COR-L47 (cell line): Measurements from ENCODE around the gene SLIT3.
"Not testable (repeated sequence)": the region's sequence is repeated elsewhere in the genome, so short reads cannot be mapped to it uniquely, and the experiment has no call there.

Experiments used
- DNase-seq: peaks from one replicate; lab custom pipeline; 2025; lab: John Stamatoyannopoulos, UW

Gene SLIT3

DNA sequence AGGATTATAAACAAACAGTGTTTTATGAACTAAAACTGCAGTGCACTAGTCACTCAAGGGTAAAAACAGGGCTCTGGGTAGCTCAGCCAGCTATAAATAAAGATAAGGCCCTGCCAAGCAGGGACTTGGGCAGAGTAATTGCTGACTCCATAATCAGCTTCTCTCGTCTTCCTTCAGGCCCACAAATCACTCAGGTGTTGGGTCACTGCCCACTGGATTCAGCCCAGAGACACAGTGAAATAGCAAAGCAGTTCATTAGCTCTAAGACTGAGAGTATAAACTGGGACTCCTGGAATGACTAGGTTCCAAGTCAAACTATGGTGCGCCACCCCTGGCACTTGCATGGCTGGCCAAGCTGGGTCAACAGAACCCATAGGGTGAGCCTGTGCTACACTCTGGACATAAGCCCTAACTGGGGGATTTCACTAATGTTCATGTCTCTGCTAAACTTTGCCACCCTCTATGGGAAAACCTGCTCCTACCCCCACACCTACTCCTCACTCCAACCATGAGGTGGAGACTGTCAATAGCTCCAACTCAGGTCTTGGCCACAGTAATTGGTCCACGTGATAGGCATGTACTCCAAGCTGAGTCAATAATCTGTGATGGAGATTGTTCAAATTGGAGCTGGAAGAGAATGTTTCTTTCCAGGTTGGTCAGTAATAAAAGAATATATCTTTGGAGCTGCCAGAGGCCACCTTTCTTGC, 158.5 kb downstream of the SLIT3 start:
- DNase-seq: no peak

DNA sequence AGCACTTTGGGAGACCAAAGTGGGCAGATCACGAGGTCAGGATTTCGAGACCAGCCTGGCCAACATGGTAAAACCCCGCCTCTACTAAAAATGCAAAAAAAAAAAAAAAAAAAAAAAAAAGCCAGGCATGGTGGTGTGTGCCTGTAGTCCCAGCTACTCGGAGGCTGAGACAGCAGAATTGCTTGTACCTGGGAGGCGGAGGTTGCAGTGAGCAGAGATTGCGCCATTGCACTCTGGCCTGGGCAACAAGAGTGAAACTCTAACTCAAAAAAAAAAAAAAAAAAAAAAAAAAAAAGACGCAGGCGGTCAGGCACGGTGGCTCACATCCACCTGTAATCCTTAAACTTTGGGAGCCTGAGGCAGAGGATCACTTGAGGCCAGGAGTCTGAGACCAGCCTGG, 160.7 kb downstream of the SLIT3 start:
- not testable (repeated sequence) for DNase-seq

DNA sequence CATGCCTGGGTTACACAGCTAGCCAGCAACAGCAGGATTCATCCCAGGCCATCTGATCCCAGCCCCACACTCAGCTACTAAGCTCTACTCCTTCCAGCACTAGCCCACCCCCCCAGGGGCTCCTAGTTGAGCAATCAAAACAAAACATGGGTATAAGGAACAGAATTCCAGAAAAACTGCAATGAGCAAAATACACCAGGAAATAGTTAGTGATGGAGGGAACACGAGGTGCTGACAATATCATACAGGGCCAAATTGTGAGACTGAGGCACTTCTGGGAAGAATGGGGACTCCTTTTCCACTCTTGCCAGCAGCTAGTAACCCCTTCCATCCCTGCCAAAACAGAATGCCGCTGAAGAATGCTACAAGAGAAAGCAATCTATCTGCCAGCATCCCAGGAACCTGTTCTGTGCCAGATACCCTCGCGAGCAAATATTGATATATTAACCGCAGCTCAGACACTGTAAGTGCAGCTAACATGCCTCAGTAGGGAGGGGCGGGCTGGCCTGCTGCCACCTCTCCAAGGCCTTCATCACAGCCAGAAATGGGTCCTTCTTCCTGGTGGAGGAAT, 161.4 kb downstream of the SLIT3 start:
- DNase-seq: no peak

DNA sequence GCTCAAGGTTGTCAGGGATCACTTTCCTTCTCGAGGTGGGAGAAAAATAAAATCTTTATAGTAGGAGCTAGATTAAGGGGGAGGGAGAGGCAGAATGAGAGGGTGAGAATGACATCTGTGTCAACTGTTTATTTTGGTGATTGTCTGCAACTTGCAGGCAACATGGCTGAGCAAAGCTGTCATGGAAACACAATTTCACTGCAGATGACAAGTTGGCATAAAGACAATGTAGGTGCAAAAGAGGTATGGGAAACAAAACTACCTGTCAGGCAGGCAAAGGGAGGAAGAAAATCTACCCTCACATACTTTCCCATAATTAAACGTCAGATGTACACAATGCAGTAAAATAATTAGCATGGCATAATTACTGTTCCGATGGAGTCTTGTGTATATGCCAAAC, 167.4 kb downstream of the SLIT3 start:
- DNase-seq: no peak

DNA sequence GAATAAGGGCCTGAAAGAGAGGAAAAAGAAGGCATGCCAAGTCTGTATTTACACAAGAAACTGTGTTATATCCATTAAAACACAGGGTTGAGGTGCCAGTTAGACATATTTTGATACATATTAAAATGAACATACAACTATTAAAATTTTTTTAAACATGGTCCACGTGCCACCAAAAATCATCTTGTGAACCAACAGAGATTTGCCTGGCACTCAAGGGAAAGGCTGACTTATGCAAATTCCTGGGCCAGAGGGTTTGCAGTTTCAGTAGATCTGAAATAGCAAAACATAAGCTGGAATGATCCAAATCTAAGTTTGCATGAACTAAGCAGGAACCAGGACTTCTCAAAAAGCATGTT, 168.7 kb downstream of the SLIT3 start:
- DNase-seq: no peak

DNA sequence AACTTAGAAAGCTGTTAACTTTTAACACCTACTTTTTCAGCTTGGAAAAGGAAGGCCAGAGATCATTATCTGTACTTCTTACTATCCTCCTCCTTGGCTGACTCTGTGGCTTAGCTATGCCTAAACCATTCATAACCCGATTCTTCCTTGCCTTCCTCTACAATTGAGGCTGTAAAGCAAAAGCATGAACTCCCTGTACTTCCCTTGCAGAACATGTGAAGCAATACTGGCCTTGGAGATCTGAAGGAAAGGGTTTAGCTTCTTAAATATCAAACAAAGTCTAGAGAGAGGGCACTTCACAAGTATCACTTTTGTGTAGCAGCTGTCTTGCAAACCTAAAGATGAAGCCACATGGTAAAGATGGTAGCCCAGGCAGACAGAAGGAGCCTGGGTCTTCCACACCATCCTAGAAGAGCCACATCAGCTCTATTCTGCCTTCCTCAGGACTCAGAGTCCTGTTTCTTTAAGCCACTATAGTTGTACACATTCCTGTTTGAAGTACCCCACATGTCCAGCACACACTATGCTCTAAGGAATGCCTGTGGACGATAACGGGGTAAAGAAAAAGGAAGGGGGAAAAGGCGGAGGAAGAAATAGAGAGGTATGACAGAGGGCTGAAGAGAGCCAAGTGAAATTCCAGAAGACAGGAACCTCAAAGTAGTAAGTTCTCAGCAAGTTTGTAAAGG, 169.2 kb downstream of the SLIT3 start:
- DNase-seq: no peak

DNA sequence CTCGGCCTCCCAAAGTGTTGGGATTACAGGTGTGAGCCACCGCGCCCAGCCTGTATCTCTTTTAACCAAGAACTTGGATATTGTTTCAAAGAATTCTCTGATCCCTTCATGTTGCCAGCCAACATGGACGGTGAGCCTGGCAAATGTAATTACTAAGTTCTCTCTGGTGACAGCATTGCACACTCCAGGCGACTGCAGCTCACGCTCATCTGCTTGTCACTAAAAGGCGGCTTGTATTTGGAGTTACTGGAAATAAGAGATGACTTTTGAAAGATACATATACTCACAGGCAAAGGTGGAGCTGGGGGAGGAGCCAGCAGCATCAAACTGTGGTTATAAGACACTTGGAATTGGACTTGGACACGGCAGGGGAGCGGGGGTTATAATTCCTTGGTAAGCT, 172.3 kb downstream of the SLIT3 start:
- DNase-seq: no peak

DNA sequence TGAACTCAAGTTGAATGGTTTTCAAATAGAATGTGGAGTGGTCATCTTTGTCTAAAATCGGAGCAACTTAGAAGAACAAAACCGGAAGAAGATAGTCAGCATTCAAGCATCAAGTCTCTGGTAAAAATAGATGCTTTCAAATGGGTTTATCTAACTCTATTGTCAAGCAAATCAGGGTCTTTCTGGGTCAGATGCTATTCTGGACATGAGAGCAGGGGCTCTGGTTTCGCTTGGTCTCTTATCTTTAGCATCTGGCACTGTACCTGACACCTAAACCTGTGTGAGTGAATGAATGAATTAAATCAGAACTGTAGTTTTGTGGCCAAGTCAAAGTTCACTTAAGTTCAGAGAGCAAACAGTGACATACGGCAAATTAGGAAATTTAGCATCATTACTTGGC, 173.5 kb downstream of the SLIT3 start:
- DNase-seq: no peak

DNA sequence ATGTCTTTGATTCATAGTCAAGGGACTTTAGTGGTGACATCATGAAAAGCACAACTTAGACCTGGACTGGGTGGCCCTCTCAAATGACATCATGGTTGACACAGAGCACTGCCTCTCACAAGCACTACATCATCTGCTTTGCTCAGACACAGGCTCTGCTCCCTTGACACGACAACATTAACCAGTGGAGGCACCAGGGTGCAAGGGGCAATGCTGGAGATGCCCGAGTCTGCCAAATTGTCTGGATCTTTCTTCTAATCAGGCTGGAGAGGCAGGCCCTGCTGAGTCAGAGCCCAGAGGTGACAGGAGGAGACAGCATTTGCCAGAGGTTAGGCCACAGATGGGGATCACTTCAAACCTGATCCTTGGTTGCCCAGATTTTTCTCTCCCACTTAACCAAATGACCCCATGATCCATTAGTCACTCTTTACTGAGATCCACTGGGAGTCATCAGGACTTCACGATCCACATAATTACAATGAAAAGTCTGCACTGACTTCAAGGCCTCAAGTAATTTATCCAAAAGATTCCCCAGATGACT, 174.4 kb downstream of the SLIT3 start:
- no peak for DNase-seq

DNA sequence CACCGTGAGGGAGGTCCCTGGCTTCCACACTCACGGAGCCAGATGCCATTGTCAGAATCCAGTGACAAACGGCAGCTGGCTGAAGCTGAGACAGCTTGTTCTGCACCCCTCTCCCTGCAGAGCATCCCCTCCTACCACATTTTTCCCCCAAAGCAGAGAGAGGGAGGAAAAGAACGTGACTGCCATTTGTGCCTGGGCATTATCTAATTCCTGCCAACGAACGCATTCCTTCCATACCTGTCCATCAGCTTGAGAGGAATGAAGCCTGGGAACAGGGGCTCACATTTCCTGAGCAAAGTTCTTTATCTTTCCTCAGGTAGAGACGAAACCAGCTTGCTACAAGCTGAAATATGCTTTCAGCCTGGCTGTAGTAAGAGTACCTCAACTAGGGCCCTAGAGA, 175.4 kb downstream of the SLIT3 start:
- DNase-seq: no peak

DNA sequence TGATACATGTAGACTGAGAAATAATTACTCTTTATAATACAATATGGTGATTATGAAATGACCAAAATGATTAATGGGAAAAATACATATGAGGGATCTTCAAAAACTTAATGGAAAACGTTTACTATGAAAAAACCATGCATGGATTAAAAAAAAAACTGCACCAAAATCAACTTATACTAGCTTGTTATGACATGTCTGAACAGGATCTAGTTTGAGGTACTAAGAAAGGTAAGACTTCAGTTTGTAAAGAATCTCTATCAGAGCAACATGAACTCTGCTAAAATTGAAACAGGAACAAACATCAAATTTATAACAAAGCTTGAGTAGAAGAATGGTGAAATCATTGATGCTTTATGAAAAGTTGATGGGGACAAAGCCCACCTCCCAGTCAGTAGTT, 178.0 kb downstream of the SLIT3 start:
- DNase-seq: no peak

DNA sequence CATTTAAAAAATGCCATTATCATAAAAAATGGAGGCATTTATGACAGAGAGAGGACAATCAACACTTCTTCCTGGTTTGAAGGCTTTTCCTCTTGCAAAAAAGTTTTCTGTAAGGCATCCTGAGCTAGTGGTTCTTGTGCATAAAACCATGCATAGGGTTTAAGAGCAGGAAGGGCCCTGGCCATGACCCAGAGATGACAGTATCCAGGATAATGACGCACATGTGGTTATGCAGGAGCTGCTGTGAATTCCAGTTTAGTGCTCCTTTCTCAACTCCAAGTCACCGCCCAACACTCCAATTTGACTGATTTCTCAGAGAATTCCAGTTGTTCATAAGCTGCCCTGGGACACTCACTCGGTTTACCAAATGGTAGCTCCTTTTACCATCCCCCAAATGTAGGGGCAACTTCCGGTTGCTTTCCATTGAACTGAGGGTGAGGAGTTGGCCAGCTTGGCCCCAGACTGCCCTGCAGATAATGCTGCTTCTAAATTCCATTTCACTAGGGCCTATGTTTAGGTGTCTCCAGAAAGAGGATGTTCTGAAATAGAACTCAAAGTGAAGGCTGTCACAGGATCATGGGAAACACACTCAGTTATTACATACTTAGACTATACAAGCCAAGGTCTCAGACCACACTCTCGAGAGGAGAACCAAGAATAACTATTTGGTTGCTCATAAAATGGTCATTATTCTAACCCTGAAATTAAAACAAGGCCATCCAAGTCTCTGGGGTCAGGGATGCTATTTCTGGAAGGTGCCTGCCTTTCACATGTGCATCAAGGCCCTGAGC, 179.1 kb downstream of the SLIT3 start:
- no peak for DNase-seq

DNA sequence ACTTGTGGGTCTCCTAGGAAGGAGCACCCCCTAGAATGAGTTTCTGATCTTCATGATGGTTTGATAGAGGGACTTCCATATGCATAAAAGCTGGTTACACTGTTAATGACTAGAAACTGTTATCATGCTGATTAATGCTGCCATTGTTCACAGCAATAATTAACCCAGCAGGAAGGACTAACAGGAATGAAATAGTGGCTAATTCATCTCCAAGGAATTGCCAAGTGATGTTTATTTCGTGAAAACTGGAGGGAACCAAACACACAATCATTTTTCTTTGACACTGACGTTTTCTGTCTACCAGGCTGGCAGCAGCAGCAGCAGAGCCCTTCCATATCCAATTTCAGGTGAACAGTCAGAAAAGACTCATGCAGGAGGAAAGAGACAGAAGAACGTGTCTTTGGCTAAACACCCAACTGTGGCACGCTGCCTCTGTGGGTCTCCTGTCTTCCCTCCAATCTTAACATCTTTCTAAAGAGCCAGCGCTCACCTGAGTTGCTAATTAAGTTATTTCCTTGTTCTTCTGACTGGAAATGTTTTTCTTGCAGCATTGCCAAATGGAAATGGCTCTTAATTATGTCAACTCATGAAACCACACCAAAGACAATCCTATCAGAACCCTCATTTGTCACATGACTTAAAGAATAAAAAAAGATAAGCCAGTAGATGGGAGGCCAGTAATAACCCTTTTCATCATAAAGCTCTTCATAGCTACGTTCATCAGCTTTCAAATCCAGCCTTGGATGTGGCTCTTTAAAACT, 181.5 kb downstream of the SLIT3 start:
- DNase-seq: no peak

DNA sequence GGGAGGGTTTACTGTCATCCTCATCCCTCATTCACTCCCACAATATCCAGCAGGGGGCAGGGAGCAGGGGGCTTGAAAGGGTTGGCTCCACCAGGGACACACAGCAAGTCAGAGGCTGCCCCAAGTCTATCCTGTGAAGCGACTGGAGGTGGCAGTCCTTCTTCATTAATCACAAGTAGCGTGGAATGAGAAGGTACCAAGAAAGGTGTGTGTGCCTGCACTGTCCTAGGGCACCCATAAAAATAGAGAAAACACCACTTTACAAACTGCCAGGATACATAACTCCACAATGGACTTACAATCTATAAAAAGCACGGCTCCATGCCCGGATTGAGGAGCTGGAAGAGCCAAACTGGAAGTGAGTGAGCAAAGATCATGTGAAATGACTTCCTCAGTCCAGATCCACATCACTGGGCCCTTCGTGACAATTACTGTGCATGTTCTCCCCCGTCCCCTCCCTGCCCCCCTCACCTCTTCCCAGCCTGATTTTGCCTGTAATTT, 183.9 kb downstream of the SLIT3 start:
- no peak for DNase-seq

DNA sequence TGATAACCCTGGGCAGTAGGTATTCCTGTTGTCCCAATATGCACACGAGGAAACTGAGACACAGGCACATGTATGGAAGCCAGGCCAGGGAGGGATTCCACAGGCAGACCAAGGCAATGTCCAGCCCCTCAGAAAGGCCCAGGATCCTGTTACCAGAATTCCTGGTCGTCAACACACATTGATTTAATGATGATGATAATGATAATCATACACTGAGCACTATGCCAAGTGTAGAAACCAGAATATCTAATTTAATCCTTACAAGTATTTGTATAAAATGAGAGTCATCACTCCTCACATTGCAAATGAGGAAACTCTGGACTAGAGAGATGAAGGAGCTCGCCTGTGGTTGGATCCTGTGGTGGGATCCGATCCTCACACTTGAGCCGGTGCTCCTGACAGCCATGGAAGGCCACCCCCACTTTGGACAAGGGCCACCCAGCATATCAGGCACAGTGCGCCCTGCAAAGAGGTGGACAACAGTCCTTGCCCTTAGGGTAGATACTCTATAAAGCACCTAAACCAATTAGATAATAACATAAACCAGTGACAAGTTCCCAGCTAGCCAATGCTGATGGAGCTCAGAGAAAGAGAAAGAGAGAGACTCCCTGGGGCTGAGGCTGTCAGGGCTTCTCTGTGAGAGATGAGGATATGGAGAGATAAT, 185.3 kb downstream of the SLIT3 start:
- DNase-seq: no peak

DNA sequence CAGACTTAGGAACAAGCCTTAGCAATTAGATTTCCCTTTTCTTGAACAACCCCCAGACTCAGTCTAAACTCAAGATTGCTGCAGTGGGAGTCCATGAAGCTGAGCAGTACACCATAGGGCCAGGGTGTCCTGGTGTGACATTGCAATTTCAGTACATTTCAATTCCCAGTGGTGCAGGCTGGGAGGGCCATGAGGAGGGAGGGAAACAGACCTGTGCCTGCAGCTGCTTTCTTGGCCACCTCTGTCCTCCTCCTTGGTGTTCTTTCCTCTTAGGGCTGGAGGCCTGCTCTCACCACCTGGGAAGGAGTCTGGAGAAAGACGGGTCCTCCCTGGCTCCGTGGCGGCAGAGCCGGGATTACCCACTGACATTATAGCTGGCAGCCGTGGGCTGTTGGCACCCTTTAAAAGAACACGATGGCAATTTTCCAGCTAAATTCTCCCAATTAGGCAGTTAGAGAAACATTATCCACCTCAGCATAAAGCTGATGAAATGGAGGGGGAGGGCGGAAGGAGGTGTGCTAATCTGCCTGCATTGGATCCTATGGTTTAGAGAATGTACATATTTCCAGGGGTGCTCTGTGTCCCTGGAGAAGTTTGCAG, 186.4 kb downstream of the SLIT3 start:
- no peak for DNase-seq

DNA sequence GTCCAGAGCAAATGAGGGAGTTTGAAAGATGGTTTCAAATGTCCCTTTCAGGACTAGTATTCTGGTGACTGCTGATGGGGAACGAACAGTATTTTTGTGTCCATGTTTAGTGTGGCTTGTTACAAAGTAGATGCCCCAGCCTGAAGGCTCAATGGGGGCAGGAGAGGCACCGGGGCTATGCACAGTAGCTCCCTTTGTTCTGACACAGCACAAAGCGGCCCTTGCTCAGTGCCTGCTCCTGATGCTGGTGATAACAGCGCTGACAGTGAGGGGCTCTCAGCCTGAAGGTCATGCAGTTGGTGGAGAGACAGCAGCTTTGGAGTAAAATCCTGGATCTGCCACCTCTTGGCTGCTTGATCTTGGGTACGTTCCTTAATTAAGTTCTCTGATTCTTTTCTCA, 188.9 kb downstream of the SLIT3 start:
- DNase-seq: no peak

DNA sequence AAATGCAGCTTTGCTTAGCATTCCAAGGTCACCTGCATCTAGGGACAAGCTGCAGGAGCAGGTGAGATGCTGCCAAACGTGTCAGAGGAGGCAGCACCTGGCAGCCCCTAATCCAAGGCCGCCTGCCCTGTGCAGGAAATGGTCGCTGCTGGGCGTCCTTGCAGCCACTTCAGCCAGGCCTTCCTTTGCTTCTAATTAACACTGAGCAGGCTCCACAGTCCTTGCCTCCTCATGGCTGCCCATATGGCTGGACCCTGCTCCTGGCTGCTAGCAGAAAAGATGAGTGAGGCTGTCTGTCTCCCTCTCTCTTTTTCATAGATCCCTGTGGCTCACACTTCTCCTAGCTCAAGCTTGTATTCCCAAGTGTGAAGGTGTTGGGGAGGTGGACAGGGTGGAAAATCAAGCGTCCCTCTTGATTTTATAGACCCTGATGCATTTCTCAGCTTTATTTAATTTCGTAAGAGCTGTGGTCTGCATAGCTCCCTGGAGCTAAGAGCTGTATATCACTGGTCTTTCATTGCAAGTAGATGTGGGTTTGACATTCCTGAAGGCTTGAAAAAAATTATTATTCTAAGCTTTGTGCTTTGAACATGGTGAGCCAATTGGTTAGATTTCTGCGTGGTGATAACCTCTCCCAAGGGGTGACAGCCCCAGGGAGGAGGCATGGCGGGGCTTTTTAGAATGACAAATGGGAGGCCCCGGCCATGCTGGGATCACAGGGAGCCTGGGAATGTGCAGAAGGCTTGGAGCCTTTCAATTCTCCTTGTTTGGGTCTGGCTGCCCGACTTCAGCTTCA, 193.8 kb downstream of the SLIT3 start:
- DNase-seq: no peak

DNA sequence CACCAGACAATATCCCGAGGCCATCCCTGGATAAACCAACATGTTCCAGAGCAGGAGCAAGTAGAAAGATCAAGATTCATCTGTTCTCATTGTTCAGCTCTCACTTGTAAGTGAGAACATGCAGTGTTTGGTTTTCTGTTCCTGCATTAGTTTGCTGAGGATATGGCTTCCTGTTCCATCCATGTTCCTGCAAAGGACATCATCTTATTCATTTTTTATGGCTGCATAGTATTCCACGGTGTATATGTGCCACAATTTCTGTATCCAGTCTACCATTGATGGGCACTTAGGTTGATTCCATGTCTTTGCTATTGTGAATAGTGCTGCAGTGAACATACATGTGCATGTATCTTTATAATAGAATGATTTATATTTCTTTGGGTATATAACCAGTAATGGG, 195.4 kb downstream of the SLIT3 start:
- DNase-seq: not testable (repeated sequence)
